Effector memory CD4-positive, alpha-beta T cell (primary cell): ENCODE data around the gene VIPR2.

Experiments used
- DNase-seq, 3 donors: peaks; one replicate each; pipeline ENCODE4 v3.0.0-alpha.2; 2020
- H3K27ac ChIP-seq: 2 replicates; pipeline ENCODE4 v1.7.0; 2013; ENCODE audit warnings: mild to moderate bottlenecking, low read length, moderate library complexity; ENCODE audit not compliant: insufficient read depth, poor library complexity, severe bottlenecking
- H3K27me3 ChIP-seq: replicated peaks from 2 replicates; pipeline ENCODE4 v1.7.0; 2013; ENCODE audit warnings: mild to moderate bottlenecking, low read length; ENCODE audit not compliant: insufficient read depth, control insufficient read depth, poor library complexity, severe bottlenecking
- H3K36me3 ChIP-seq: 2 replicates; pipeline ENCODE4 v1.7.0; 2013; ENCODE audit warnings: mild to moderate bottlenecking, low read length, moderate library complexity; ENCODE audit not compliant: control insufficient read depth, insufficient read depth
- H3K4me1 ChIP-seq: 2 replicates; pipeline ENCODE4 v1.7.0; 2013; ENCODE audit warnings: low read length, mild to moderate bottlenecking; ENCODE audit not compliant: control insufficient read depth, insufficient read depth, poor library complexity, severe bottlenecking
- H3K4me3 ChIP-seq: 2 replicates; pipeline ENCODE4 v1.7.0; 2013; ENCODE audit warnings: low read length, low read depth, mild to moderate bottlenecking; ENCODE audit not compliant: insufficient read depth, poor library complexity, severe bottlenecking
- H3K9me3 ChIP-seq: 2 replicates; pipeline ENCODE4 v1.7.0; 2013; ENCODE audit warnings: mild to moderate bottlenecking, low read length, moderate library complexity; ENCODE audit not compliant: control insufficient read depth

VIPR2 gene

DNA sequence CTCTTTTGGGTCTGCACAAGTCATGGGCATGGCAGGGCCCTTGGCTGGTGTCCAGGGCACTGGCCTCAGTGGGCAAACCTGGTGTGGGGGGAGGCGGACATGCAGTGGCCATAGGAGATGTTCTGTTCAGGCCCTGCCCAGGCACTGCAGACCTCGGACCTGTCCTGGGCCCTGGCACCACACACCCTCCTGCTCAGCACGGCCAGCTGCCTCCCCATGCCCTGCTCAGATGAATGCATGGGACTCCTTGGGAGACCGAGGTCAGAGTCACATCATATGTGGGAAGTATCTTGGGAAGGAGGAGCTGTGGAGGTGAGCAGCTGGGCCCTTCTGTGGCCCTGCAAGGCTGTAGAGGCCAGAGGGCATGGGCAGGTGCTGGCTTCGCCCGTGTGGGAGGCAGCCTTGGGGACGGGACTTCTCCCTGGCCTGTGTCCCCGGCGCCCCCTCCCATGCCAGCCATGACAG lies 130.8 kb downstream of the VIPR2 start:
- no peak for DNase-seq
- no peak overlapping the region for H3K4me3 ChIP-seq
- H3K36me3 ChIP-seq = no peaks in the 10 kb centered on the region
- no peak overlapping the region for H3K27ac ChIP-seq
- H3K27me3 ChIP-seq = no peaks in the 10 kb centered on the region
- H3K4me1 ChIP-seq = no peaks in the 10 kb centered on the region
- no peaks in the 10 kb centered on the region for H3K9me3 ChIP-seq

GRCh38 chr7:159013181-159013690 lies 131.4 kb downstream of the VIPR2 start:
- H3K9me3 ChIP-seq = no peaks in the 10 kb centered on the region
- no peak overlapping the region for H3K27ac ChIP-seq
- no peaks in the 10 kb centered on the region for H3K36me3 ChIP-seq
- no peaks in the 10 kb centered on the region for H3K27me3 ChIP-seq
- no peak overlapping the region for H3K4me3 ChIP-seq
- no peaks in the 10 kb centered on the region for H3K4me1 ChIP-seq
- no peak for DNase-seq

- no peaks in the 10 kb centered on the region for H3K9me3 ChIP-seq
- no peaks in the 10 kb centered on the region for H3K4me1 ChIP-seq
- no peak overlapping the region for H3K27ac ChIP-seq
- H3K4me3 ChIP-seq = no peak overlapping the region
- H3K27me3 ChIP-seq = no peaks in the 10 kb centered on the region
- DNase-seq = no peak
- no peaks in the 10 kb centered on the region for H3K36me3 ChIP-seq
Measured at GRCh38 chr7:159012353-159013069, 132.2 kb downstream of the VIPR2 start.

GRCh38 chr7:159011722-159012022 lies 133.0 kb downstream of the VIPR2 start:
- Histone ChIP-seq H3K27ac (no peak overlapping the region), H3K9me3 (no peaks in the 10 kb centered on the region)

DNA sequence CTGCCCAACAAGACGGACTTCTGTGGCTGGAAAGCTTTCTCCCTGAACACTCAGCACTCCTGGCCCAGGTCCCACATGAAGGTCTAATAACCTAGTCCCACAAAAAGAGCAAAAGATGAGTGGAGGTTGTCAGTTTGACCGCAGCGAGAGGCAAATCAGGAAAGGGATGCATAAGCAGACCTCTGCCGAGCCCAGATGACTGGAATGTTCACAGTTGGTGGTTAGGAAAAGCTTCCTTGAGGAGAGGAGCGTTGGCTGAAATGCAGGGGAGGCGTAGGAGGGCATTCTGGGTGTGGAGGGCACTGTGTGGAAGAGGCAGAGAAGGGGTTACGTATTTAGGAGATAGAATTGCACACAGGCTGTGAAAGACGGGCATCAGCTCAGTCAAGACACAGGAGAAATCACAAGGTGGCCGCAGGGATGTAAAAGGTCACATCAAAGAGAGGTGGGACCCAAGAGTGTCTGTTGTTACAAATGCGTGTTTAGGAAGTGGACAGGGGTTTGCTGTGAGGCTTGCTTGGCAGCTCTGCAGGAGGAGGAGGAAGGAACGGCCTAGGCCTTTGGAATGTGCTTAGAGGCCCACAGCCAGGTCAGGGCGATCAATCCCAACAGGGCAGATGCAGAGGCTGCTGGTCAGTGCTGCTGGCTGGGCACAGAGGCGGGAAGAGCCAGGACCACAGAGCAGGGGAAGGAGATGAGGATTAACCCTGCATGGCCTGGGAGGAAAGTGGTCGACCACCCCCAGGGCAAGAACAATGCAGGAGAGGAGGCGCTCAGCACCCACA lies 133.5 kb downstream of the VIPR2 start:
- H3K27ac ChIP-seq = no peak overlapping the region
- no peaks in the 10 kb centered on the region for H3K27me3 ChIP-seq
- H3K4me3 ChIP-seq = no peak overlapping the region
- H3K36me3 ChIP-seq = no peaks in the 10 kb centered on the region
- H3K4me1 ChIP-seq = no peaks in the 10 kb centered on the region
- no peak for DNase-seq
- no peaks in the 10 kb centered on the region for H3K9me3 ChIP-seq

More at GRCh38 chr7:159011722-159012022, 133.0 kb downstream of the VIPR2 start:
- no peak for DNase-seq
- Histone ChIP-seq H3K27me3 (no peaks in the 10 kb centered on the region), H3K4me3 (no peak overlapping the region), H3K36me3 (no peaks in the 10 kb centered on the region), H3K4me1 (no peaks in the 10 kb centered on the region)

GRCh38 chr7:159010411-159010810 lies 134.3 kb downstream of the VIPR2 start:
- Histone ChIP-seq H3K36me3 (no peaks in the 10 kb centered on the region), H3K27ac (no peak overlapping the region), H3K27me3 (no peaks in the 10 kb centered on the region), H3K4me1 (no peaks in the 10 kb centered on the region), H3K4me3 (no peak overlapping the region), H3K9me3 (no peaks in the 10 kb centered on the region)
- DNase-seq = no peak

DNA sequence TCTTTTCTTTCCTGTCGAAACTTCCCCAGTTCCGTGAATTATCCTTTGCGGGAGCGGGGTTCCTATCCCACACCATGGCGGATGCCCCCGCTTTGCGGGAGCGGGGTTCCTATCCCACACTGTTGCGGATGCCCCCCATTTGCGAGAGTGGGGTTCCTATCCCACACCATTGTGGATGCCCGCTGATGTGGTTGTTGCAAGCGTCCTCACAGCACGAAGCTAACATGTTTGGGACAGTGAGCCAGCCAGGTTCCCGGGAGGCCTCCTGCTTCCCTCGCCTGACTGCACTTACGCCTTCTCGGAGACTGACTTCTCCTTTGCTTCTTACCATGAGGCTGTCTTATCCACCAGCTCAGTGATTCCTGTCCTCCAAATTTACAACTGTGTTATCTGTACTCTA lies 134.7 kb downstream of the VIPR2 start:
- Histone ChIP-seq H3K36me3 (no peaks in the 10 kb centered on the region), H3K4me1 (no peaks in the 10 kb centered on the region), H3K4me3 (no peak overlapping the region), H3K27me3 (no peaks in the 10 kb centered on the region), H3K27ac (no peak overlapping the region), H3K9me3 (no peaks in the 10 kb centered on the region)
- no peak for DNase-seq

DNA sequence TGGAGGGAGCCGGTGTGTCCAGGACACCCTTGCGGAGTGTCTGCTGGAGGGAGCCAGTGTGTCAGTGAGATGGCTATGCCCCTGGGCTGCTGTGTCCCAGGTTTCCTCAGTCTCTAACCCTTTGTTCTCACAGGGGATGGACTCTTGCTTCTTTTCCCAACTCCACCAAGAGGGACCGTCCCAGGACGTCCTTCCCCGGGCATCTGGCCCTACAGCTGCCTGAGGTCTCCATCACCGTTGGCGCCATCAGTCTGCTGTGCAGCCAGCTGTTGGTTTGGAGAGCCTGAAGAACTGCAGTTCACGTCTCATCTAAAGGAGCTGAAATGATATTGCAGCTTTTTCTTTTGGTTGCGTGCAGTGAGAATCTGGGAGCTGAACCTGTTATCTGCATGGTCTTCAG lies 136.2 kb downstream of the VIPR2 start:
- Histone ChIP-seq H3K27me3 (no peaks in the 10 kb centered on the region), H3K9me3 (no peaks in the 10 kb centered on the region), H3K36me3 (no peaks in the 10 kb centered on the region), H3K27ac (no peak overlapping the region), H3K4me3 (no peak overlapping the region), H3K4me1 (no peaks in the 10 kb centered on the region)
- no peak for DNase-seq

- Histone ChIP-seq H3K36me3 (no peaks in the 10 kb centered on the region), H3K4me1 (no peaks in the 10 kb centered on the region), H3K4me3 (no peak overlapping the region), H3K27ac (no peak overlapping the region), H3K9me3 (no peaks in the 10 kb centered on the region), H3K27me3 (no peaks in the 10 kb centered on the region)
- no peak for DNase-seq
Measured at GRCh38 chr7:159007996-159008389, 136.7 kb downstream of the VIPR2 start.

DNA sequence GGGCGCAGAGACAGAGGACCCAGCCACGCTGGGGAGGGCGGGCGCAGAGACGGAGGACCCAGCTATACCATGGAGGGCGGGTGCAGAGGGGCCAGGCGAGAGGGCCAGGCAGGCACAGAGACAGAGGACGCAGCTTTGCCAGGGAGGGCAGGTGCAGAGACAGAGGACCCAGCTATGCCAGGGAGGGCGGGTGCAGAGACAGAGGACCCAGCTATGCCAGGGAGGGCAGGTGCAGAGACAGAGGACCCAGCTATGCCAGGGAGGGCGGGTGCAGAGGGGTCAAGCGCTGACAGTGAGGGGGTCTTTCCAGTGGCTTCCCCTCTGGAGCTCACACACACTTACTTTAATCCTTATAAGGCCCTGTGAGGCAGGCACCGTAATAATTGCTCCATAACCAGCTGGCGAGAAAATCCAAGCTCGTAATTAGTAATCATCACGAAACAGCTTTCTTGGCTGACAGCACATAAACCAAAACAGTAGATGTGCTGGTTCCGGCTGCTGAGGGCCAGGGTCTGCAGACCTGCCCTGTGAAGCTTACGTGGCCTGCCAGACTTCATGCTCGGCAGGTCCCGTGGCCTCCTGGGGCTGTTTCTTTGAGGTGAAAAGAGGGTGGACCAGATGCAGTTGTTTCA lies 137.2 kb downstream of the VIPR2 start:
- H3K4me1 ChIP-seq = no peaks in the 10 kb centered on the region
- DNase-seq = no peak
- no peaks in the 10 kb centered on the region for H3K9me3 ChIP-seq
- H3K4me3 ChIP-seq = no peak overlapping the region
- H3K27ac ChIP-seq = no peak overlapping the region
- H3K27me3 ChIP-seq = no peaks in the 10 kb centered on the region
- no peaks in the 10 kb centered on the region for H3K36me3 ChIP-seq
